ENCODE results near the gene KCTD3. TPM values are rescaled to one million over a fixed set of nuclear protein-coding genes. Genes with fewer than 3 reads are reported as not detected.

The KCTD3 gene
- total RNA-seq, 1 donor from 2014 or later = 25.3 TPM

GRCh38 chr1:215617979-215618378 is 50.9 kb downstream of the KCTD3 start:
- Histone ChIP-seq H3K9me3 (no peaks in the 10 kb centered on the region), H3K27ac (no peak overlapping the region), H3K27me3 (ENCODE audit: low read depth) (no peaks in the 10 kb centered on the region), H3K4me1 (no peaks in the 10 kb centered on the region), H3K36me3 (peaks cover 39% of the 10 kb centered on the region), H3K4me3 (no peak overlapping the region)
- no peak for TF ChIP-seq CTCF (IDR thresholded peaks at IDR 0.05)
- DNase-seq = no peak
- intact Hi-C loops (cut with DNase I) = no loop called here
- ATAC-seq = no peak

- ATAC-seq (no peak), DNase-seq (no peak)
- H3K4me3 ChIP-seq = no peak overlapping the region
- intact Hi-C loops (cut with DNase I) = no loop called here
- no peaks in the 10 kb centered on the region for H3K9me3 ChIP-seq
- peaks cover 37% of the 10 kb centered on the region for H3K36me3 ChIP-seq
- no peaks in the 10 kb centered on the region for H3K4me1 ChIP-seq
- no peaks in the 10 kb centered on the region for H3K27me3 ChIP-seq (ENCODE audit: low read depth)
- TF ChIP-seq CTCF (IDR thresholded peaks at IDR 0.05) = no peak
- no peak overlapping the region for H3K27ac ChIP-seq
Measured at GRCh38 chr1:215623162-215623561, 56.1 kb downstream of the KCTD3 start.

GRCh38 chr1:215625949-215626348 is 58.8 kb downstream of the KCTD3 start:
- ATAC-seq (no peak), DNase-seq (no peak)
- Histone ChIP-seq H3K27me3 (ENCODE audit: low read depth) (no peaks in the 10 kb centered on the region), H3K4me3 (no peak overlapping the region), H3K27ac (no peak overlapping the region), H3K36me3 (peaks cover 14% of the 10 kb centered on the region), H3K9me3 (no peaks in the 10 kb centered on the region), H3K4me1 (no peaks in the 10 kb centered on the region)
- intact Hi-C loops (cut with DNase I) = no loop called here
- no peak for TF ChIP-seq CTCF (IDR thresholded peaks at IDR 0.05)

GRCh38 chr1:215631040-215631439 is 63.9 kb downstream of the KCTD3 start:
- DNase-seq = no peak
- Histone ChIP-seq H3K36me3 (no peaks in the 10 kb centered on the region), H3K27me3 (ENCODE audit: low read depth) (no peaks in the 10 kb centered on the region), H3K27ac (no peak overlapping the region), H3K9me3 (no peaks in the 10 kb centered on the region), H3K4me1 (no peaks in the 10 kb centered on the region), H3K4me3 (no peak overlapping the region)
- intact Hi-C loops (cut with DNase I) = no loop called here
- TF ChIP-seq CTCF (IDR thresholded peaks at IDR 0.05) = no peak
- ATAC-seq = no peak

GRCh38 chr1:215631489-215631888 is 64.4 kb downstream of the KCTD3 start:
- no peak for TF ChIP-seq CTCF (IDR thresholded peaks at IDR 0.05)
- Histone ChIP-seq H3K4me1 (no peaks in the 10 kb centered on the region), H3K27ac (no peak overlapping the region), H3K4me3 (no peak overlapping the region), H3K9me3 (no peaks in the 10 kb centered on the region), H3K36me3 (no peaks in the 10 kb centered on the region), H3K27me3 (ENCODE audit: low read depth) (no peaks in the 10 kb centered on the region)
- ATAC-seq (no peak), DNase-seq (no peak)
- intact Hi-C loops (cut with DNase I) = no loop called here

GRCh38 chr1:215635827-215636226 is 68.7 kb downstream of the KCTD3 start:
- Histone ChIP-seq H3K4me3 (no peak overlapping the region), H3K4me1 (no peaks in the 10 kb centered on the region), H3K27ac (peak overlapping the region; percentile 44), H3K36me3 (no peaks in the 10 kb centered on the region), H3K9me3 (no peaks in the 10 kb centered on the region), H3K27me3 (ENCODE audit: low read depth) (no peaks in the 10 kb centered on the region)
- intact Hi-C loops (cut with DNase I) = no loop called here
- TF ChIP-seq CTCF (IDR thresholded peaks at IDR 0.05) = no peak
- DNase-seq (no peak), ATAC-seq (no peak)
